ENCODE data around the gene NIPAL4. TPM values are rescaled to one million over a fixed set of nuclear protein-coding genes. Genes with fewer than 3 reads are reported as not detected.
"Not testable (repeated sequence)": the region's sequence is repeated elsewhere in the genome, so short reads cannot be mapped to it uniquely, and the experiment has no call there.

The NIPAL4 gene
- polyA plus RNA-seq, 3 donors from 2014 or later, result not detected

DNA sequence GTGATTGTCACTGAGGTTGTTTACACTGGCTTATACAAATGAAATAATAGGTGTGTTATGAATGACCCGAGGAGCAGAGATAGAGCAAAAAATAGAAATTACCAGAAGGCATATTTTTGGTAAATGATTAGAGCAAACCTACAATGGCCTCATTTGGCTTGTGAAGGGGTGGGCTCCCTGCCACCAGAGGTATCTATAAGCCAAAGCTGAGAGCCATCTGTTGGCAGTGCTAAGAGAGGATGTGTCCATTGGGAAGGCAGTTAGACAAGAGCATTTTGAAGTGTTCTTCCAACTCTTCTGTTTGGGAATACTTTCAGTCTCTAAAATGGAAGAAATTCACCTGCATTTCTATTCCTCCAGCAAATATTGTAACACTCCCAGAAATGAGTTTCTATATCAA is 10.6 kb downstream of the NIPAL4 start:
- Mint-ChIP-seq H3K27ac (no peak overlapping the region), H3K4me1 (no peaks in the 10 kb centered on the region), H3K4me3 (no peak overlapping the region), H3K9me3 (no peaks in the 10 kb centered on the region), H3K27me3 (ENCODE audit: low read depth in 3 of 3) (peaks cover 0 to 3% (median 0%) of the 10 kb centered on the region in 3 donors), H3K36me3 (no peaks in the 10 kb centered on the region)
- no peak for DNase-seq

DNA sequence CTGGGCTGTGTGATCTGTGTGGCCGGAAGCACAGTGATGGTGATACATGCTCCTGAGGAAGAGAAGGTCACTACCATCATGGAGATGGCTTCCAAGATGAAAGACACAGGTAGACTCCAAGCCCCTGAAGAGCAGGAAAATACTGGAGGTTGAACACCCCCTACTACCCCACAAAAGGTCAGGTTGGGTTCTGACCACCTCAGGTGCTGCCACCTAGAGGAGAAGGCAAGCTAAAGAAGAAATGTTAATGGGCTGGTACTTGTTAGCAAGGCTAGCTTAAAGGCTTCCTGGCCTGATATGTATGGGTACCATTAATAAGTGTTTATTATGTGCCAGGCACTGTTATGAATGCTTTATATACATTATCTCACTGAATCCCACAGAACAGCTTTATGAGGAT is 11.7 kb downstream of the NIPAL4 start:
- Mint-ChIP-seq H3K4me1 (no peaks in the 10 kb centered on the region), H3K36me3 (no peaks in the 10 kb centered on the region), H3K4me3 (no peak overlapping the region), H3K27me3 (ENCODE audit: low read depth in 3 of 3) (peaks cover 0 to 3% (median 0%) of the 10 kb centered on the region in 3 donors), H3K27ac (no peak overlapping the region), H3K9me3 (no peaks in the 10 kb centered on the region)
- no peak for DNase-seq

GRCh38 chr5:157473383-157474320 is 13.6 kb downstream of the NIPAL4 start:
- H3K4me1 Mint-ChIP-seq, result no peaks in the 10 kb centered on the region
- no peak overlapping the region for H3K4me3 Mint-ChIP-seq
- peaks cover 0 to 3% (median 0%) of the 10 kb centered on the region in 3 donors for H3K27me3 Mint-ChIP-seq (ENCODE audit: low read depth in 3 of 3)
- DNase-seq, result no peak
- no peaks in the 10 kb centered on the region for H3K36me3 Mint-ChIP-seq
- no peak overlapping the region for H3K27ac Mint-ChIP-seq
- H3K9me3 Mint-ChIP-seq, result no peaks in the 10 kb centered on the region

DNA sequence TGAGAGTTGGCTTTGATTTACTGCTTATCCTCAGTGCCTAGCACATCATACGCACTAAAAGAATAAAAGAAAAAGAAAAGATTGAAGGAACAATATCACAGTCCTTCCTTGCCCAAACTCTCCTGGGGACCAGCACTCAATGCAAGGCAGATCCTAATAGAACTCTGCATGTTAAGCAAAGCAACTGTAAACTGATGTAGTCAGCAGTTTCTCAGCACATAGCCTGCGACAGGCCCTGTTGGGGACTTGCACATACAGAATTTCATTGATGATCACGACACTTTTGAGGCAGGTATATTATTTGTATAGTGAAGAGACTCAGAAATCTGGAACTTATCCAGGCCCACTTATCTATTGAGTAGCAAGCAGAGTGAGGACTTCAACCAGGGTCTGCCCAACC is 15.4 kb downstream of the NIPAL4 start:
- Mint-ChIP-seq H3K9me3 (no peaks in the 10 kb centered on the region), H3K36me3 (no peaks in the 10 kb centered on the region), H3K4me3 (no peak overlapping the region), H3K27me3 (ENCODE audit: low read depth in 3 of 3) (peaks cover 0 to 3% (median 0%) of the 10 kb centered on the region in 3 donors), H3K27ac (no peak overlapping the region), H3K4me1 (no peaks in the 10 kb centered on the region)
- DNase-seq, result no peak

DNA sequence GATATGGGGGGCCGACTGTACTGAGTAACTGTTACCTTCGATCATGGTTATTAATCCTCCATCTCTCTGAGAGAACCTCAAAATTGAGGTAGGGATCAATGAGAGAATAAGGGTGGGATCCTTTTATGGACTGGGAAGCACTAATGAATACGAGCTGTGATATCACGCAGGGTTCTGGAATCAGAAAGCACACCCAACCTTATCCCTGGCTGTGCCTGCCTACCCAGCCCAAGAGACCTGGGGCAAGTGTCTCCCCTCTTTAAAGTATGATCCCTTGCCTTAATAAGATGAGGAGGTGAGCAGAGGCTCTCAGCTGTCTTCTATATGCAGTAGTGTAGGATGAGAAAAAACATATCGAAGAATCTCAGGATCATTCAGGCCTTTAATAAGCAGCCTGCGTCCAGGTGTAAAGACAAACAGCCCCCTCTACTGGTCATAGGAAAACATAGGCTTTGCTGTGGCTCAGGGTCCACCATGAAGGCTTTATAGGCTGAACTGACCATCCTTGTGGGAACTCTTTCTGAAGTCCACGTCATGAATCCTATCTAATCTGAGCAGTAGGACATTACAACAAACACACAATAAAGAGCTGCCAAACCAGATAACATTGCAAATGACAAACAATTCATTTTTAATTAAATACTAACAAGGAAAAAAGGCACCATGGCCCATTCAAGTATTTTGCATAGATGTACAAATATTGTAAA is 16.8 kb downstream of the NIPAL4 start:
- no peaks in the 10 kb centered on the region for H3K4me1 Mint-ChIP-seq
- no peaks in the 10 kb centered on the region for H3K36me3 Mint-ChIP-seq
- peak; percentile 12 to 46 (median 29) for DNase-seq
- no peak overlapping the region for H3K27ac Mint-ChIP-seq
- H3K9me3 Mint-ChIP-seq, result no peaks in the 10 kb centered on the region
- no peak overlapping the region for H3K4me3 Mint-ChIP-seq
- H3K27me3 Mint-ChIP-seq (ENCODE audit: low read depth in 3 of 3), result no peaks in the 10 kb centered on the region

DNA sequence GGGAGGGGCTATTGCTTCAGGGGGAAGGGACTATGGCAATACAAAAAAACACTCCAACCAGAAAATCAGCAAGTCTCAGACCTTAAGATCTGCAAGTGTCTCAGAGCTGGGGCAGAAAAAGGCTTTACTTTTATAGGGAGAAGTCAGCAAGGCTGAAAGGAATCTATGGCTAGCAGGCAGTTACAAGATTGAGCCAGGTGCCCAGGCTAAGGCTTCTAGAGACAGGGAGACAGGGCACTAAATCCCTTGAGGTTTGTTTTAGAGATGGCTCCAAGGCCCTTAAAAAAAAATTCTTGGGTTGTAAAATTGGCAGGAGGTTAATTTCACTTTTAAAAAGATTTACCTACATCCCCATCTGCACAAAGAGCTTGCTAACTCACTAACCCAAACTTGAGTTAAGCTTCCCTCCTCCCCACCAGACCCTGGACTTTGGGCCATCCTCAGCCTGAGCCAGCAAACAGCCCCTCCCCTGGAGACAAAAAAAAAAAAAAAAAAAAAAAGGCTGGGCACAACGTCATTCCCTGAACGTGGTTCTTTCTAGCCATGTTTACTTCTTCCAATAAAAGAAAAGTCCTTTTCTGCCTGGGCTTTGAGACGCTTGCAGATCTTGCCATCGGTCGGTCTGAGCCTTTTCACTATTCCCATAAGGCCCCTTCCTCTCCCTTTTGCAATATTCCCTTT is 17.9 kb downstream of the NIPAL4 start:
- Mint-ChIP-seq H3K4me1 (no peaks in the 10 kb centered on the region), H3K36me3 (no peaks in the 10 kb centered on the region), H3K27ac (no peak overlapping the region), H3K4me3 (no peak overlapping the region), H3K9me3 (no peaks in the 10 kb centered on the region), H3K27me3 (ENCODE audit: low read depth in 3 of 3) (peaks cover 0 to 2% (median 0%) of the 10 kb centered on the region in 3 donors)
- DNase-seq, result no peak

DNA sequence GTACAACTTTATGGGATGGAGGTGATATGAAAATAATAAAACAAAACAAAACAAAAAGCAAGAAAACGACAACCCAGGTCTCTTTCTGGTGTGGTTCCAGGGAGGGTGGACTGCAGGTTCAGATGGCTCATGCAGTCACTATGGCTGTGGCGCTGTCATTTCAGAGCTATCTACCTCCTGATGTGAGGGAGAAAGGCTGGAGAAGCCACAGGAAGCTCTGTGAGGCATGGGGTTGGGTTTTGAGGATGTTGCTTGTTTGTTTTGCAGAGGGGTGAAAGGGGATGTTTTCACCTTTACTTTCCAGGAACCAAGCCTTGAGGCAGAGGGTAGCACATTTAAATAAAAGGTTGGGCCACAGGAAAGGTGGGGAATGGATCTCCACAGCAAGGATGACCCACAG is 18.7 kb downstream of the NIPAL4 start:
- Mint-ChIP-seq H3K27ac (no peak overlapping the region), H3K36me3 (no peaks in the 10 kb centered on the region), H3K27me3 (ENCODE audit: low read depth in 3 of 3) (peaks cover 0 to 2% (median 0%) of the 10 kb centered on the region in 3 donors), H3K4me1 (no peaks in the 10 kb centered on the region), H3K9me3 (no peaks in the 10 kb centered on the region), H3K4me3 (no peak overlapping the region)
- no peak for DNase-seq

- Mint-ChIP-seq H3K36me3 (no peaks in the 10 kb centered on the region), H3K27me3 (ENCODE audit: low read depth in 3 of 3) (peaks cover 0 to 2% (median 0%) of the 10 kb centered on the region in 3 donors), H3K9me3 (no peaks in the 10 kb centered on the region), H3K27ac (no peak overlapping the region), H3K4me1 (no peaks in the 10 kb centered on the region), H3K4me3 (no peak overlapping the region)
- no peak for DNase-seq
Measured at GRCh38 chr5:157479166-157479565, 19.2 kb downstream of the NIPAL4 start.

DNA sequence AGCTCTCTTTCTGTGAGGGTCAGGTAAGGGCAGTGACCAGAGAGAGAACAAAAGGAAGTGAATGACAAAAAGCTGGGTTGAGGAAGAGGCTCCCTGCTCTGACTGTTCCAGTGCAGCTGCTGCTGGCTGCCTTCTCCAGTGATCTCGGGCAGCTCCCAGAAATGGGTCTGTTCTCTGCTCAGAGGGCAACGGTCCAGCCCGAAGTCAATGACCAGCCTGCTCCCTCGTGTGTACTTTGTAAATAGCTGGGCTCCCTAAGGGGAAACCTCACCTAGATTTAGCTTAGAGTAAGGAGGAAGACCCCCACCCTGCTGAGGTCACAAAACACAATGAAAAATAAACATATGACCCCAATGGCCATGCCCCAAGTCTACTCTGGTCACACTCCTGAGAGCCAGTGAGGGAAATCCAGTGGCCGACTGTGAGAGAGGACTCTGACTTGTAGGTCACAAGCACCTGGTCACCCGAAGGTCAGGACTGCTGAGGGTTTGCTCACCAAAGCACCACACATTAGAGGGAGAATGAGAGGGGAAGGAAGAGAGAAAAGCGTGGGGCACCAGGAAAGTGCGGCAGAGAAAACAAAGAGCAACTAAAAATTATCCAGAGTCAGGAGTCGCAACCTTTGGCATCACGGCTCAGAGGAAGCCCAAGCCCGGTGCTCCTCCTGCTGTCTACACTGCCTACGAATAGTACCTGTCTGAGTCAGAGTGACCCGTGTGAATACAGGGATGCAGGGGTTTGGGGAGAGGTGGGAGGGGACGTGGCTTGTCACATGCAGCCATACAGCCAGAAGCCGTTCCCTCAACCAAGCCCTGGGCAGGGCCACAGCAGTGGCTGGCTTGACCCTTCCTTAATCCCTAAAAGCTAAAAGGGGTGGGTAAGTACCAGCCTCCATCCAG is 19.8 kb downstream of the NIPAL4 start:
- no peaks in the 10 kb centered on the region for H3K36me3 Mint-ChIP-seq
- no peak overlapping the region for H3K4me3 Mint-ChIP-seq
- no peaks in the 10 kb centered on the region for H3K4me1 Mint-ChIP-seq
- no peak overlapping the region for H3K27ac Mint-ChIP-seq
- no peak for DNase-seq
- H3K9me3 Mint-ChIP-seq, result no peaks in the 10 kb centered on the region
- H3K27me3 Mint-ChIP-seq (ENCODE audit: low read depth in 3 of 3), result peaks cover 0 to 2% (median 0%) of the 10 kb centered on the region in 3 donors

GRCh38 chr5:157481265-157481664 is 21.3 kb downstream of the NIPAL4 start:
- Mint-ChIP-seq H3K27me3 (ENCODE audit: low read depth in 3 of 3) (peaks cover 0 to 2% (median 0%) of the 10 kb centered on the region in 3 donors), H3K9me3 (no peaks in the 10 kb centered on the region), H3K27ac (no peak overlapping the region), H3K4me1 (no peaks in the 10 kb centered on the region), H3K4me3 (no peak overlapping the region), H3K36me3 (no peaks in the 10 kb centered on the region)
- no peak for DNase-seq

DNA sequence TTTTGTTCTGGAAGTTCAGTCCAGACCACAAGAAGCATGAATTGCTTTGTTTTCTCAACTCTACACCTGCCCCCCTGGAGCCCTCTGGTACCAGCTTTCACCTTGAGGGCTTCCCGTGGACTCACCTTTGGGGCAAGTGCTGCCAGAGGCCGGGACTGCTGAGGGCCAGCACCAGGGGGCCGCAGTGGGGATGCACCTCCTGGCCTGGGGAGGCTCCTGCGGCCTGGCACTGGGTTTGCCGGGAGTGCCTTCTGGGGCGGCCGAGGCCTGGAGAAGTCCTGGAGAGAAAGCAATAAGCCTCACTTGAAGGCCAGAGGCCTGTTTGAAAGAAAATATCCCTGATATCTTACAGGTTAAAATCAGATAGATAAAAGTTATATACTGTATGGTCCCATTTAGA is 21.7 kb downstream of the NIPAL4 start:
- H3K36me3 Mint-ChIP-seq, result no peaks in the 10 kb centered on the region
- H3K4me3 Mint-ChIP-seq, result no peak overlapping the region
- no peak for DNase-seq
- H3K4me1 Mint-ChIP-seq, result no peaks in the 10 kb centered on the region
- no peaks in the 10 kb centered on the region for H3K9me3 Mint-ChIP-seq
- peaks cover 0 to 2% (median 2%) of the 10 kb centered on the region in 3 donors for H3K27me3 Mint-ChIP-seq (ENCODE audit: low read depth in 3 of 3)
- no peak overlapping the region for H3K27ac Mint-ChIP-seq

DNA sequence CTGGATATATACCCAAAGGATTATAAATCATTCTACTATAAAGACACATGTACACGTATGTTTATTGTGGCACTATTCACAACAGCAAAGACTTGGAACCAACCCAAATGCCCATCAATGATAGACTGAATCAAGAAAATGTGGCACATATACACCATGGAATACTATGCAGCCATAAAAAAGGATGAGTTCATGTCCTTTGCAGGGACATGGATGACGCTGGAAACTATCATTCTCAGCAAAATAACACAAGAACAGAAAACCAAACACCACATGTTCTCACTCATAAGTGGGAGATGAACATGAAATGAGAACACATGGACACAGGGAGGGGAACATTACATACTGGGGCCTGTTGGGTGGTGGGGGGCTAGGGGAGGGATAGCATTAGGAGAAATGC is 22.7 kb downstream of the NIPAL4 start:
- H3K36me3 Mint-ChIP-seq; H3K27ac Mint-ChIP-seq; H3K9me3 Mint-ChIP-seq; H3K4me1 Mint-ChIP-seq; DNase-seq; H3K4me3 Mint-ChIP-seq; H3K27me3 Mint-ChIP-seq (ENCODE audit: low read depth in 3 of 3): not testable (repeated sequence)

DNA sequence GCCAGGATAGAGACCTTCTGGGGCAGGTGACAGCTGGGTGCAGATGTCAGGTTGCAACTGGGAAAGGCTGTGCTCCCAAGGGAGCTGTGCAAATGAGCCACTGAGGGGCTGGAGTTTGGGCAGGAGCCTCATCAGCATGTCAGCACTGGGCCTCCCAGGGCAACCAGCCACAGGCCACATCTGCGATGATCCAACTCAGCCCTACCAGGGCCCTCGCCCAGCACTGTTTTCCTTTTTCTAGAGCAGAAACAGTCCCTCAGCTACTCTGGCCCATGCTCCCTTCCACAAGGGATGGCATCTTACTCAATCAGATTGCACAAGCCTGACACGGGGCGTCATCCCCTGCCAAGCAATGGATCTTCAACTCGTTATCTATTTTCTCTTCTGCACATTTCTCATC is 24.8 kb downstream of the NIPAL4 start:
- no peak overlapping the region for H3K27ac Mint-ChIP-seq
- no peaks in the 10 kb centered on the region for H3K9me3 Mint-ChIP-seq
- H3K36me3 Mint-ChIP-seq, result no peaks in the 10 kb centered on the region
- no peak for DNase-seq
- H3K4me3 Mint-ChIP-seq, result no peak overlapping the region
- peaks cover 0 to 4% (median 2%) of the 10 kb centered on the region in 3 donors for H3K27me3 Mint-ChIP-seq (ENCODE audit: low read depth in 3 of 3)
- H3K4me1 Mint-ChIP-seq, result peaks cover 0 to 2% of the 10 kb centered on the region in 2 donors

All from immature natural killer cell (primary cell).